ENCODE data around the gene CYP4Z1. TPM values are rescaled to one million over a fixed set of nuclear protein-coding genes. Genes with fewer than 3 reads are reported as not detected.

CYP4Z1 gene
- total and polyA plus RNA-seq, 2 donors (not counting 3 experiments of a cell fraction or from before 2014, with no cell fraction given) = not detected

DNA sequence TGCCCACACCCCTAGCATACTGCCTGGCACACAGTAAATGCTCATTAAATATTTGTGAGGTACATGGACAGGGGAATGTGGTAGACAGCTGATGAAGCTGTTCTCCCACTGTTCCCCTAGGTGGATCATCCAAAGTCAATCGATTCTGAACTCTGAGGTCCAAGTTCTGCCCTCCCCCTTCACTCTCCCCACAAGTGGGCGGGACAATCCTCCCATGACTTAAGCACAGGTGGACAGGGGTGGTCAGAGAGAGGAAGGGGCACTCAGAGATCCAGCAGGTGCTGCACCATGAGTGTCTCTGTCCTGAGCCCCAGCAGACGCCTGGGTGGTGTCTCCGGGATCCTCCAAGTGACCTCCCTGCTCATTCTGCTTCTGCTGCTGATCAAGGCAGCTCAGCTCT is 70.2 kb downstream of the CYP4Z1 start, which contains the start of gene CYP4A22:
Gene CYP4A22, plus strand, starts transcription at position 244 of the 400 bp plus-strand sequence. Its CDS starts 45 bp downstream, at position 289.
- Histone ChIP-seq H3K9me1 (replicated peaks; ENCODE audit: control insufficient read depth, extremely low read depth, insufficient read depth, low read length) (no peaks in the 10 kb centered on the region), H3K36me3 (ENCODE audit: control insufficient read depth in 2 of 2, extremely low read depth in 1 of 2, insufficient read depth in 2 of 2, low read length in 2 of 2) (no peaks in the 10 kb centered on the region), H4K20me1 (replicated peaks; ENCODE audit: control insufficient read depth, extremely low read depth, insufficient read depth, low read length) (no peaks in the 10 kb centered on the region), H3K9me3 (replicated peaks; ENCODE audit: control insufficient read depth, insufficient read depth, low read length) (no peaks in the 10 kb centered on the region), H3K79me2 (ENCODE audit: control insufficient read depth, insufficient read depth, low read length) (no peaks in the 10 kb centered on the region), H3K4me1 (ENCODE audit: control insufficient read depth, extremely low read depth, insufficient read depth, low read length) (no peaks in the 10 kb centered on the region), H3K4me3 (replicated peaks in 1 of 3; ENCODE audit: insufficient read depth in 1 of 3, low read depth in 1 of 3, low read length in 3 of 3) (no peak within 1 kb of the TSS), H3K4me2 (ENCODE audit: insufficient read depth, low read length) (no peak within 1 kb of the TSS), H3K27ac (ENCODE audit: insufficient read depth, low read depth, low read length) (no peak within 1 kb of the TSS), H3K9ac (replicated peaks; ENCODE audit: extremely low read depth, insufficient read depth, low read length) (no peak within 1 kb of the TSS), H2AFZ (ENCODE audit: low read depth, low read length) (no peak within 1 kb of the TSS), H3K27me3 (ENCODE audit: control insufficient read depth in 2 of 2, insufficient read depth in 2 of 2, low read length in 2 of 2) (no peaks in the 10 kb centered on the region)
- no peak for TF ChIP-seq POLR2AphosphoS5 (IDR thresholded peaks at IDR 0.05; ENCODE audit: insufficient read depth, low read depth, low read length)
- POLR2A ChIA-PET = no interaction called here
- DNase-seq (ENCODE audit: low read depth, low spot score) (no peak), FAIRE-seq (no peak)
- no TSS peak for BruUV-seq (replicated peaks)
- CTCF ChIA-PET = no interaction called here
- dilution Hi-C loops (cut with MboI; ENCODE audit: extremely low pct_ligation_motif_present, low sequenced_read_pairs) = no loop called here
- intact Hi-C loops (cut with micrococcal nuclease) = no loop called here

DNA sequence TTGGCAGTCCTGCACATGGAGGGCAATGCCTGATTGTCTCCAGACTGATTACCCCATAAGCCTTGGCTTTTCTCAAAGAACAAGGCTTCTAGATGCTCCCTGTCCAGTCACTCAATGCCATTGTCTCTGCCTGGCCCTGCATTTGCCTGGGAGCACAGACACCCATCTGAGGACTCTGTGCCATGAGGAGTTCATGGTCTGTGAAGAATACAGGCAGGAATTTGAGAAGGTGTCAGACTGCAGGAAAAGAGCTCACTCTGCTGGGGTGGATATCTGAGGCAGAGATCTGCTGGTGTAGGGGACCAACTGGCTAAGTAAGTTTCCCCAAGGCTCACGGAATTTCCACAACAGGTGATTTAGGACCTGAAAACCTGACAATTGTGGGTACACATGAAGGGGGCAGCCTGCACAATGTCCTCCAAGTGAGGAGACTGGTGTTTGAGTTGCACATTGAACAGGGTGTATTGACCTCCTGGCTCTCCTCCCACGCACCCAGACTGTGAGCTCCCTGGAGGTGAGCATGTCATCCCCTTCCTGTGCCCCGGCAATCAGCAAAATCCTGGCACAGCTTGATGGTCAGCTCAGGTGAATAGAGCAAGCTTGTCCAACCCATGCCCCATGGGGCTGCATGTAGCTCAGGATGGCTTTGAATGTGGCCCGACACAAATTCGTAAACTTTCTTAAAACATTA is 71.0 kb downstream of the CYP4Z1 start:
- H3K36me3 ChIP-seq (ENCODE audit: control insufficient read depth in 2 of 2, extremely low read depth in 1 of 2, insufficient read depth in 2 of 2, low read length in 2 of 2) = no peaks in the 10 kb centered on the region
- H3K4me3 ChIP-seq (replicated peaks in 1 of 3; ENCODE audit: insufficient read depth in 1 of 3, low read depth in 1 of 3, low read length in 3 of 3) = no peak overlapping the region
- no peak for TF ChIP-seq JUN (IDR thresholded peaks at IDR 0.05; ENCODE audit: borderline replicate concordance, insufficient read depth, insufficient read length, low read depth)
- TF ChIP-seq MYC (IDR thresholded peaks at IDR 0.05; ENCODE audit: low read depth, low read length) = no peak
- TF ChIP-seq FOS (IDR thresholded peaks at IDR 0.05; ENCODE audit: borderline replicate concordance, insufficient read depth, low read length) = no peak
- no peak for TF ChIP-seq GATA2 (IDR thresholded peaks at IDR 0.05; ENCODE audit: insufficient read depth, insufficient read length, low read depth, low read length)
- TF ChIP-seq, protein P1, sequence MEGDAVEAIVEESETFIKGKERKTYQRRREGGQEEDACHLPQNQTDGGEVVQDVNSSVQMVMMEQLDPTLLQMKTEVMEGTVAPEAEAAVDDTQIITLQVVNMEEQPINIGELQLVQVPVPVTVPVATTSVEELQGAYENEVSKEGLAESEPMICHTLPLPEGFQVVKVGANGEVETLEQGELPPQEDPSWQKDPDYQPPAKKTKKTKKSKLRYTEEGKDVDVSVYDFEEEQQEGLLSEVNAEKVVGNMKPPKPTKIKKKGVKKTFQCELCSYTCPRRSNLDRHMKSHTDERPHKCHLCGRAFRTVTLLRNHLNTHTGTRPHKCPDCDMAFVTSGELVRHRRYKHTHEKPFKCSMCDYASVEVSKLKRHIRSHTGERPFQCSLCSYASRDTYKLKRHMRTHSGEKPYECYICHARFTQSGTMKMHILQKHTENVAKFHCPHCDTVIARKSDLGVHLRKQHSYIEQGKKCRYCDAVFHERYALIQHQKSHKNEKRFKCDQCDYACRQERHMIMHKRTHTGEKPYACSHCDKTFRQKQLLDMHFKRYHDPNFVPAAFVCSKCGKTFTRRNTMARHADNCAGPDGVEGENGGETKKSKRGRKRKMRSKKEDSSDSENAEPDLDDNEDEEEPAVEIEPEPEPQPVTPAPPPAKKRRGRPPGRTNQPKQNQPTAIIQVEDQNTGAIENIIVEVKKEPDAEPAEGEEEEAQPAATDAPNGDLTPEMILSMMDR (IDR thresholded peaks at IDR 0.05; ENCODE audit: extremely low read depth in 1 of 2, insufficient read depth in 1 of 2, low read depth in 1 of 2, low read length in 2 of 2) = no peak
- TF ChIP-seq, protein P2, sequence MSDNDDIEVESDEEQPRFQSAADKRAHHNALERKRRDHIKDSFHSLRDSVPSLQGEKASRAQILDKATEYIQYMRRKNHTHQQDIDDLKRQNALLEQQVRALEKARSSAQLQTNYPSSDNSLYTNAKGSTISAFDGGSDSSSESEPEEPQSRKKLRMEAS (IDR thresholded peaks at IDR 0.05; ENCODE audit: insufficient read depth, insufficient read length) = no peak
- TF ChIP-seq EZH2 (IDR thresholded peaks at IDR 0.05; ENCODE audit: borderline replicate concordance, low read depth, low read length, severe bottlenecking) = no peak
- no peak for TF ChIP-seq POLR2AphosphoS5 (IDR thresholded peaks at IDR 0.05; ENCODE audit: insufficient read depth, low read depth, low read length)
- TF ChIP-seq POLR2A (IDR thresholded peaks at IDR 0.05; ENCODE audit: low read depth, low read length) = no peak
- H3K79me2 ChIP-seq (ENCODE audit: control insufficient read depth, insufficient read depth, low read length) = no peaks in the 10 kb centered on the region
- intact Hi-C loops (cut with micrococcal nuclease) (no loop called here), dilution Hi-C loops (cut with MboI; ENCODE audit: extremely low pct_ligation_motif_present, low sequenced_read_pairs) (no loop called here)
- no peak overlapping the region for H3K27ac ChIP-seq (ENCODE audit: insufficient read depth, low read depth, low read length)
- H3K9me3 ChIP-seq (replicated peaks; ENCODE audit: control insufficient read depth, insufficient read depth, low read length) = no peaks in the 10 kb centered on the region
- H3K9me1 ChIP-seq (replicated peaks; ENCODE audit: control insufficient read depth, extremely low read depth, insufficient read depth, low read length) = no peaks in the 10 kb centered on the region
- CTCF ChIA-PET = no interaction called here
- no peak for DNase-seq (ENCODE audit: low read depth, low spot score)
- FAIRE-seq = no peak
- POLR2A ChIA-PET = no interaction called here
- no peak overlapping the region for H3K9ac ChIP-seq (replicated peaks; ENCODE audit: extremely low read depth, insufficient read depth, low read length)
- H4K20me1 ChIP-seq (replicated peaks; ENCODE audit: control insufficient read depth, extremely low read depth, insufficient read depth, low read length) = no peaks in the 10 kb centered on the region
- H3K4me1 ChIP-seq (ENCODE audit: control insufficient read depth, extremely low read depth, insufficient read depth, low read length) = no peaks in the 10 kb centered on the region
- no TSS peak for BruUV-seq (replicated peaks)
- H3K27me3 ChIP-seq (ENCODE audit: control insufficient read depth in 2 of 2, insufficient read depth in 2 of 2, low read length in 2 of 2) = no peaks in the 10 kb centered on the region
- H2AFZ ChIP-seq (ENCODE audit: low read depth, low read length) = no peak overlapping the region
- no peak overlapping the region for H3K4me2 ChIP-seq (ENCODE audit: insufficient read depth, low read length)
